Stimulated activated CD4-positive, alpha-beta T cell treated with anti-CD3 and anti-CD28 coated beads, Interleukin-15, amount 100 ng/mL, for 1 hour (primary cell): ENCODE data around the gene GLI1.
A peak's percentile ranks its signal among the peaks of the same experiment; 100 is the strongest.
"Not testable (repeated sequence)": the region's sequence is repeated elsewhere in the genome, so short reads cannot be mapped to it uniquely, and the experiment has no call there.

Experiments used
- DNase-seq, 2 donors: peaks; one replicate each; pipeline ENCODE4 v3.0.0-alpha.2; 2020; ENCODE audit warnings: low read depth in 1 of 2, low spot score in 1 of 2

Gene GLI1

GRCh38 chr12:57475271-57476161 lies 15.9 kb downstream of the GLI1 start:
- DNase-seq, result no peak

GRCh38 chr12:57476162-57476992 lies 16.8 kb downstream of the GLI1 start:
- DNase-seq, result peak in 1 of 2 donors; percentile 62

- DNase-seq, result no peak
Observed at GRCh38 chr12:57476993-57477709, 17.6 kb downstream of the GLI1 start.

GRCh38 chr12:57477710-57478681 lies 18.4 kb downstream of the GLI1 start:
- no peak for DNase-seq

GRCh38 chr12:57479043-57479375 lies 19.4 kb downstream of the GLI1 start:
- DNase-seq, result no peak

GRCh38 chr12:57479376-57480115 lies 20.0 kb downstream of the GLI1 start, which contains the start of gene ARHGAP9:
Gene ARHGAP9, minus strand, starts transcription at chr12:57479866. Its CDS starts 460 bp downstream, at chr12:57479406.
- no peak for DNase-seq

- DNase-seq, result no peak
Observed at GRCh38 chr12:57481671-57482070, 22.1 kb downstream of the GLI1 start.

- no peak for DNase-seq
Observed at GRCh38 chr12:57483466-57483865, 23.9 kb downstream of the GLI1 start.

GRCh38 chr12:57485695-57486094 lies 26.1 kb downstream of the GLI1 start:
- no peak for DNase-seq

- no peak for DNase-seq
Observed at GRCh38 chr12:57487055-57487596, 27.5 kb downstream of the GLI1 start.

GRCh38 chr12:57487597-57488401 lies 28.2 kb downstream of the GLI1 start, which contains the start of gene MARS1:
Gene MARS1, plus strand, starts transcription at chr12:57488068. Its CDS starts 23 bp downstream, at chr12:57488091.
- peak; percentile 80 to 83 for DNase-seq

- no peak for DNase-seq
Observed at GRCh38 chr12:57488402-57489156, 29.0 kb downstream of the GLI1 start.

GRCh38 chr12:57489157-57489641 lies 29.6 kb downstream of the GLI1 start:
- DNase-seq, result no peak

GRCh38 chr12:57490126-57490525 lies 30.5 kb downstream of the GLI1 start:
- DNase-seq, result no peak

GRCh38 chr12:57491393-57492280 lies 32.1 kb downstream of the GLI1 start:
- no peak for DNase-seq

GRCh38 chr12:57495051-57495701 lies 35.6 kb downstream of the GLI1 start:
- not testable (repeated sequence) for DNase-seq
